GM20000 (cell line): ENCODE results near the gene SHH.

Source experiments
- DNase-seq: peaks from one replicate; pipeline ENCODE4 v3.0.0; 2012; ENCODE audit warnings: low spot score
- TF ChIP-seq, protein P1 (sequence below): IDR thresholded peaks from 2 replicates; pipeline ENCODE4 v1.5.1; 2012; ENCODE audit warnings: mild to moderate bottlenecking, control low read depth; ENCODE audit errors: extremely low read depth, missing control alignments

The SHH gene

DNA sequence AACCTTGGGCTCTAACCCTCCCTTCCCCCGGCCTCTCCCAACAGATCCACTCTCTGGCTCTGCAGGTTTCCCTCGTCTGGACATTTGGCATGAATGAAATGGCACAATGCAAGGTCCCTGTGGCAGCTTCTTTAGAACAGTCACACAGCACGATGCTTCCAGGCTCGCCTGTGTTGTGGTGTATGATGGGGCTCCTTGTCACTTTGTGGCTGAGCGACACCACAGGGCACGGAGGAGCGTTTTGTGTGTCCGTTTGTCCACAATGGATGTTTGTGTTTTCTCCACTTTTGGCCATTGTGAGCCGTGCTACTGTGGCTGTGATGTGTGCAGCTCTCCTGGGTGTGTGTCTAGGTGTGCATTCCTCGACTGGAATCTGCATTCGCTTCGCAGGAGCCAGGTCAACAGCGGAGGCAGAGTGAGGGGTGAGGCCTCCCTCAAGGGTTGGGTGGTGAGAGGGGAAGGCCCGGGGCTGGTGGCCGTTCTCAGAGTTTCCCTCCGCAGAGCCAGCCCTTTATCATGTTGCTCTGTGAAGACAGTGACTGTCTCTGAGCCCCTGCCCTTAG, 22.3 kb upstream of the SHH start:
- no peak for DNase-seq
- TF ChIP-seq, protein P1, sequence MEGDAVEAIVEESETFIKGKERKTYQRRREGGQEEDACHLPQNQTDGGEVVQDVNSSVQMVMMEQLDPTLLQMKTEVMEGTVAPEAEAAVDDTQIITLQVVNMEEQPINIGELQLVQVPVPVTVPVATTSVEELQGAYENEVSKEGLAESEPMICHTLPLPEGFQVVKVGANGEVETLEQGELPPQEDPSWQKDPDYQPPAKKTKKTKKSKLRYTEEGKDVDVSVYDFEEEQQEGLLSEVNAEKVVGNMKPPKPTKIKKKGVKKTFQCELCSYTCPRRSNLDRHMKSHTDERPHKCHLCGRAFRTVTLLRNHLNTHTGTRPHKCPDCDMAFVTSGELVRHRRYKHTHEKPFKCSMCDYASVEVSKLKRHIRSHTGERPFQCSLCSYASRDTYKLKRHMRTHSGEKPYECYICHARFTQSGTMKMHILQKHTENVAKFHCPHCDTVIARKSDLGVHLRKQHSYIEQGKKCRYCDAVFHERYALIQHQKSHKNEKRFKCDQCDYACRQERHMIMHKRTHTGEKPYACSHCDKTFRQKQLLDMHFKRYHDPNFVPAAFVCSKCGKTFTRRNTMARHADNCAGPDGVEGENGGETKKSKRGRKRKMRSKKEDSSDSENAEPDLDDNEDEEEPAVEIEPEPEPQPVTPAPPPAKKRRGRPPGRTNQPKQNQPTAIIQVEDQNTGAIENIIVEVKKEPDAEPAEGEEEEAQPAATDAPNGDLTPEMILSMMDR = no peak

DNA sequence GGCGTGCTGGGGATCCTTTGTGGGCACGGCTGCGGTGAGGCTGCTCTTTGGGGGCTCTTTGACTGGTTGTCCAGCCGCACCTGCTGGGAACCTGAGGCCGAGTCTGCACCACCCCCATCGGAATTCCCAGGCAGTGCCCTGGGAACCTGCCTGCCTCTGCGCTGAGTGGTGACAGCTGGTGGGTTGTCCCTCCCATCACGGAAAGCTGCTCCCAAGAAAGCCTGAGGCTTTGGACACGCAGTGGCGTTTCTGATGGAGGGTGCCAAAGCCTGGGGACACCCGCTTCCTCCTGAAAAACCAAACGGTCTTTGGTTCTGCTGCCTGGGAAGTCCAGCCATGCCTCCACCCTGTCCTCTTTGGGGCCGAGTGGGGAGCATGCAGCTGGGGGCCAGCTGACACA, 21.4 kb upstream of the SHH start:
- TF ChIP-seq, protein P1 = no peak
- DNase-seq = no peak

DNA sequence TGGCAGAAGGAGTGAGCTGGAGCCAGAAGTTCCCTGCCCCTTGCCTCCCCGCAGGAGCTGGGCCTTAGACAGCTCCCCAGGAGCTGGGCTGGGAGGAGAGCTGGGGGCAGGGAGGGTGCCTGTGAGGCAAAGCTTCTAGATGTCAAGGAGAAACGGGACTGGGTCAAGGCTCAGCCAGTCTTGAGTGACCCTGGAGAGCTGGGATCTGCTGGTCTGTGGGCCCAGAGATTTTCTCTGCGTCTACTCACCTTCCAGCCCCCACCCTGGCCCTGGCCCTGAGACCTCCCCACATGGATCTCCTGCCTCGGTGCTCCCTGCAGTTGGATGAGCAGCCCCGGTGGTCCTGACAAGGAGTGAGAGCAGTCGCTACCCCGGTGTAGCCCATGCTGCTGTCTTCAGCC, 20.3 kb upstream of the SHH start:
- TF ChIP-seq, protein P1 = no peak
- DNase-seq = no peak

DNA sequence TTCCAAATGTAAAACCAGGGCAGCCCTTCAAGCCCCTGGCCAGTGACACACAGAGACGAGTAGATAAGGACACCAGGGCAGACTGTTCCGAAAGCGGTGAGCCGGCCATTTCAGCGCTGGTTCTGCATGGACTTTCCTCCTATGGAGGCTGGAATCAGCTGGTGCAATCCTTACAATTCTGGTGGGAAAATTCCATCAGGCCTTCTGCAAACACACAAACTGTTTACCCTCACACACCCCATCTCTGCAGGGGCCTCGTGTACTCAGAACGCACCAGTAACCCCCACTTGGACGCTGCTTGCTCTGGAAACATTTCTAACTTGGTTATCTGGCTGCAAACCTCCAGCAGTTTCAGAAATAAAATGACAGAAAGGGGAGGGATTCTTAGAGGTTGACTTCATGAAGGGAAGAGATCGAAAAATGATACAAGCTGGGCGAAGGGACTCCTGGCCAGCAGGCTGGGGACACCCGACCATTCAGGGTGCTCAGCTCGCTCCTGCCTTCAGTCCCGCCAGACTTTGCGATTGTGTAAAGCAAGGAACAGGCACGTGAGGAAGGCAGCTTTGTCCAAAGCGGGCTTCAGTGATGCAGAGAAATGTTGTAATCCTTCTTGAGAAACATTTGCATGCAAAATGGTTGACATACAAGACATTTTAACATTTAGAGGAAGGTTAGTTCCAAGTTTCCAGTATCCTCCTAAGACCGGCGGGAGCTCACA, 19.7 kb upstream of the SHH start:
- TF ChIP-seq, protein P1 = no peak
- no peak for DNase-seq

DNA sequence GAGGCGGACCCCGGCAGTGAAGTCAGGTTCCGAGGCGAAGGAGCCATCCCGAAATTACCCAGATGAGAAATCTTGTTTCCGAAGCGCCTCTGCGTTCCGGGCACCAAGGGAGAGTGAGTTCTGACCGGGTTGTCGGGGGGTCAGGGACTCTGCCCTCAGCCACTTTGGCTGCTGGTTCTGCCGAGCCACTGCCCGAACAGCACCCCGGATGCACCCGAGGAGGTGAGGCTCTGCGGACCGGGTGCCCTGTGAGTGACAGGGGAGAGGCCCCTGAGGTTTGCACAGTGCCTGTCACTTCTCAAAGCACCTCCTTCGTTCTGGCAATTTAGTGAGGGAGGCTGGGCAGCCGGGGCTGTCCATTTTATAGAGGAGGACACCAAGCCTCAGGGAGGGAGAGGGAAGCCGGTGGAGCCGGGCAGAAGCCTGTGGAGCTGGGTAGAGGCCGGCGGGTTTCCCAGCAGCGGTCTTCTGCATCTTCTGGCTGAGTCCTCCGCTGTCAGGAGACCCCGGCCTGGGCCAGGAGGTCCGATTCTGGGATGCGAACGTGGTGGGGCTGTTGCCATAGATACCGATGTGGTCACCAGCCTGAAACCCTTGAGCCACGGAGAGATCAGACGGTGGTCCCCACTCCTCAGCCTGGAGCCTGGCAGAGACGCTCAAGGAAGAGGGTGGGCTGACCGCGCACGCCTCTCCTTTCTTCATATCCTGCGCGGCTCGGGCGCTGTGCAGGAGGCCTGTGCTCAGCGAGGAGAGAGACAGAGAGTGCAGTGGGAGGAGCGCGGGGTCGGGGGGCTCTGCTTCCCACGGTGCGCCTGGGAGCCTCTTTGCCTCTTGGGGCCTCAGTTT, 18.9 kb upstream of the SHH start:
- DNase-seq = no peak
- TF ChIP-seq, protein P1 = no peak

DNA sequence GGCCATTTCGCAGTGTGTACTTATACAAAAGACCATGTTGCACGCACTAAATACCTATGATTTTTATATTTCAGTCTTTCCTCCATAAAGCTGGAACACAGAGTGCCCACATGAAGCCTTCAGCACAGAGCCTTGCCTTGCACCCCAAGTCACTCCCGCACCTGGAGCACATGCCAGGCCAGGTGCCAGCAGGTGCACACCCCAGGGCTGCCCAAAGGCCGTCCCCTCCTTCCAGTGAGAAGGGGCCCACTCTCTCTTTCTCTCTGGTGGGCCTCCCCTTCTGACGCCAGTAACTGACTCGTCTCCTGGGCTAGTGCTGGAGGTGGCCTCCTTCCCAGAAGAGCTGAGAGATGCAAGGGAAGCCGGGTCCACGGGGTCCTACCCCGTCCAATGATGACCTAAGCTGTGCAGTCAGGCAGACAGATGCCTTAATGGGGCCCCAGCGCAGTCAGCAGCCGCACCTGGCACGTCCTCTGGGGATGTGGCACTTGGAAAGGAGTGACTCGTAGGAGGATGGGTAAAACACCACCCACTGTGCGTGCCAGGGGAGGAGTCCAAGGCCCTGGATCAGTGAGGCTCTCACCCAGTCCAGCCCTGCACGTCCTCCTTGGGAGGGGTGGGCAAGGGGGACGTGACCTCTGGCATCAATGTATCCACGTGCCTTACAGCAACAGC, 17.7 kb upstream of the SHH start:
- TF ChIP-seq, protein P1 = no peak
- DNase-seq = no peak
